DOHH2 (cell line): ENCODE results near the gene ANKMY1.

ENCODE experiments used
- CTCF ChIP-seq: fragments of 200-600 bp; sonication (generic); IDR thresholded peaks from one replicate; pipeline ENCODE4 v1.5.1; 2014; ENCODE audit warnings: antibody characterized with exemption, mild to moderate bottlenecking, low read depth, low read length; ENCODE audit not compliant: poor library complexity, severe bottlenecking
- EZH2phosphoT487 ChIP-seq: fragments of 200-600 bp; sonication (generic); IDR thresholded peaks from 2 replicates; pipeline ENCODE4 v1.6.1; 2017; ENCODE audit warnings: borderline replicate concordance, mild to moderate bottlenecking, antibody characterized with exemption, low read length, moderate library complexity, mixed read lengths

DNA sequence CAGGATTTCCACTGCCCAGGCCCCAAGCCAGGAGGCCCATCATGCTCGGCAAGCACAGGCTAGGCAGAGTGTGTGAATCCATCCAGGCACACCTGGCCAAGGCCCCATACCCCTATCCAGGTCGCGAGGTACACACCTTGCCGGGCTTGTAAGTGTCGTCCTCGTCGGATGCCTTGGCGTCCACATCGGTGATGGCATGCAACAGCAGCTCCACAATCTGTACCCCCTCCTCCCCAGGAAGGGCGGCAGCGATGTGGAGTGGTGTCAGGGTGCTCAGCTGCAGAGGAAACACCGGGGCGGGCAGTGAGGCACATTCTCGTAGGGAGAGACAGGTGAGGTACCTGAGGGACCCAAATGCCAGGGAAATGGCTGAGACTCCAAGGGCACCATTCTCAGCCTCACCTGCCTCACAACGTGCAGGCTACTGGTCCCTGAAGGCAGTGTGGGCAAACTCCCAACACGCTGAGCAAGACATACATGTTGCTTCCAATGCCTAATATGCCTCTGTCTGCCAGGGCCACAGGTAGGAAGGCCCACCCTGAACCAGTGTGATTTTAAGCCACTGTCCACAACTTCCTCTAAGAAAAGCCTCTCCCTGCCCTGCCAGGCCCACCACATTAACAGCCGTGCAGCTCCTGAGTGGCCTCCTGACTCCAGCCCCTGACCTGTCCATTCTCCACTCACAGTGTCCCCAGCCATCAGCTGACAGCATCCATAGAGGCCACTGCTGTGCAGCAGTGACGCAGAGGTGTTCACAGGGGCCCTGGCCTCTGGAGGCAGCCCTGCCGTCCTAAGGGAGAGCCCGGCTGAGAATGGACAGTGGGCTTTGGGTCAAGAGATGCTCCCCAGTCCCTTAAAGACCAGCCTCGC is 44.9 kb downstream of the ANKMY1 start:
- TF ChIP-seq CTCF (no peak), EZH2phosphoT487 (no peak)
